ENCODE results near the gene NUDC.
A peak's percentile ranks its signal among the peaks of the same experiment; 100 is the strongest.

NUDC gene

DNA sequence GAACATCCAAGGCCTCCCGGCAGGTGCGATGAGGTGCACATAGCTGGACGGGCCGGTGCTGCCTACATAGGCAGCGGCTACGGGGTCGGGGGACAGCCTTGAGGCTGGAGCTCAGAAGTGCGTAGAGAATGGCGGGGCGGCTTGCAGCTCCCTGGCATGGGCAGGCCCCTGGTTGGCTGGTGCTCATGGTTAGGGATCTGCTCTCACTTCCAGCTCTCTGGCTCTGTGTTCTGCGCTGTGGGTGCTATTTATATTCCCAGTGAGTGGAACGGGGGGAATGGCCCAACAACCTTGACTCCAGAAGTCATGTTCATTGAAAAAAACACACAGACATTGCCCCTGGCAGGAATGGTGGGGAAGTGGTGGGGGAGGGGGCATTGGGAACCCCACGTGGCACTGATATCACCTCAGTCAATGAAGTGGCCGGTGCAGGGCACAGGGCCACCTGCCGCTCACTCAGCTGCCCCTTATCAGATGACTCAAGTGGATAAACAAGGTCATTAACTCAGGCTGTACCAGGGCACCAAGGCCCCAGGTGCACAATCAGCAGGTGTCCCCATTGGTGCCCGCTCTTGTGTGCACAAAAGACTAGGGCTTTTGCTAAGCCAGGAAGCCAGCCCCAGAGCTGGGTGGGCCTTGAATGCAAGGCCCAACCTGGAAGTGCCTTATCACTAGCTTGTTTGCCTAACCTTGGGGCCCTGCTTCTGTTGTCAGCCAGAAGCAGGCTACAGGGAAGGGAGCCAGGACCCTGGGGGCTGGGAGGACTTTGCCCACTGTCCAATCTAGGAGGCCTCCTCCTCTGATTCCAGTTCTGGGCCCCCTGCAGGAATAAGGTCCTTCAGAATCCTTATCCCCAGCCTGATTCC lies 7.6 kb upstream of the NUDC start, which contains the start of gene NR0B2:
Gene NR0B2, minus strand, starts transcription at position 222 of the 866 bp plus-strand sequence. Its CDS starts 35 bp downstream, at position 187.
- Mint-ChIP-seq H3K27ac (no peak within 1 kb of the TSS), H3K9me3 (no peaks in the 10 kb centered on the region), H3K36me3 (ENCODE audit: low read depth) (no peaks in the 10 kb centered on the region), H3K4me1 (no peaks in the 10 kb centered on the region), H3K4me3 (no peak within 1 kb of the TSS), H3K27me3 (ENCODE audit: low read depth, poor library complexity) (peaks cover 46% of the 10 kb centered on the region)
- TF ChIP-seq, protein P1, sequence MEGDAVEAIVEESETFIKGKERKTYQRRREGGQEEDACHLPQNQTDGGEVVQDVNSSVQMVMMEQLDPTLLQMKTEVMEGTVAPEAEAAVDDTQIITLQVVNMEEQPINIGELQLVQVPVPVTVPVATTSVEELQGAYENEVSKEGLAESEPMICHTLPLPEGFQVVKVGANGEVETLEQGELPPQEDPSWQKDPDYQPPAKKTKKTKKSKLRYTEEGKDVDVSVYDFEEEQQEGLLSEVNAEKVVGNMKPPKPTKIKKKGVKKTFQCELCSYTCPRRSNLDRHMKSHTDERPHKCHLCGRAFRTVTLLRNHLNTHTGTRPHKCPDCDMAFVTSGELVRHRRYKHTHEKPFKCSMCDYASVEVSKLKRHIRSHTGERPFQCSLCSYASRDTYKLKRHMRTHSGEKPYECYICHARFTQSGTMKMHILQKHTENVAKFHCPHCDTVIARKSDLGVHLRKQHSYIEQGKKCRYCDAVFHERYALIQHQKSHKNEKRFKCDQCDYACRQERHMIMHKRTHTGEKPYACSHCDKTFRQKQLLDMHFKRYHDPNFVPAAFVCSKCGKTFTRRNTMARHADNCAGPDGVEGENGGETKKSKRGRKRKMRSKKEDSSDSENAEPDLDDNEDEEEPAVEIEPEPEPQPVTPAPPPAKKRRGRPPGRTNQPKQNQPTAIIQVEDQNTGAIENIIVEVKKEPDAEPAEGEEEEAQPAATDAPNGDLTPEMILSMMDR (IDR thresholded peaks at IDR 0.05) = no peak
- DNase-seq = no peak

DNA sequence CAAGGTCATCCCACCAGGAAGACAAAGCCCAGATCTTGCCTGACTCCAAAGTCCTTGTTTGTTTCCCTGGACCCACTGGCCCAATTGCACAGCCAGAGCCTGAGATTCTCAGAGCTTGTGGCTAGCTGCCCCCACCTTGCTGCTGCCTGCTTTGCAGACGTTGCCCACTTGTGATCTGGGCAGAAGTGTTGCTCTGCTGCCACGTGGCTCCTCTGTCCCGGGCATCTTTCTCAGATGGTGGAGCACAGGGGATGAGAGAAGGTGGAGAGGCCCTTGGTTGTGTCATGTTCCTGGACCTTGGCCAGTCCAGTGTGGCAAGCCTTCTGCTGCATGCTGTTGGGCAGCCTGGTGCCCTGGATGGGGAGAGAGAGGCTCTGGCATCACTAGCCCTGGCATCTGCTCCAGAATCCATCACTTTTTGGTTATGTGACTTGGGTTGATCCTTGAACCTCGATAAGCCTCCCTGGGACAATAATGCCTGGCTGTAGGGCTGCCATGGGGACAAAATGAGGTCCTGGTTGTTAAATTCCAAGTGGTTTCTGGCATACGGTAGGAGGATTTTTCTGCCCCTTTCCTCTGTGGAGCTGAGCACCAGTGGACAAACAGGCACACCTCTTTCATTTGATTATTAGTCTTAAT lies 6.2 kb upstream of the NUDC start:
- no peaks in the 10 kb centered on the region for H3K36me3 Mint-ChIP-seq (ENCODE audit: low read depth)
- H3K9me3 Mint-ChIP-seq = no peaks in the 10 kb centered on the region
- TF ChIP-seq, protein P1 (IDR thresholded peaks at IDR 0.05) = no peak
- DNase-seq = no peak
- peaks cover 37% of the 10 kb centered on the region for H3K27me3 Mint-ChIP-seq (ENCODE audit: low read depth, poor library complexity)
- H3K4me3 Mint-ChIP-seq = no peak overlapping the region
- H3K27ac Mint-ChIP-seq = peak overlapping the region; percentile 51
- peaks cover 2% of the 10 kb centered on the region for H3K4me1 Mint-ChIP-seq

DNA sequence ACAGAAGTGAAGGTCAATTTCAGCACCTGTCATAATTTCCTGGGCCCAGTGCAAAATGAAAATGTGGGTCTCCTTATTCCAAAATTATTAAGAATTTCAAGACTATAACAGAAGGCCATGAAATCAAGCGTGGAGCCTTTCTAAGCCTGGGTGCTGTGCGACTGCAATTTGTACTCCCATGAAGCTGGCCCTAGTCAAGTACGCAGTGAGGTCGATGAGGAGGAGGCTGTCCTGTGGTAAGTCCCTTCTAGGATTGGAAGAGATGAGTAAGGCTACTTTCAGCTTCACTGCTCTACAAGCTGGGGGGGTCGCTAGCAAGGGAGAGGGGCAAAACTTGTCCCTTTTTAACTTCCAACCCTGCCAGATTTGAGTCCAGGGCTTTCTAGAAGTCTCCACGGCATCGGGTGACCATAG lies 410 bp upstream of the NUDC start:
- TF ChIP-seq, protein P1 (IDR thresholded peaks at IDR 0.05) = no peak
- no peak for DNase-seq
- peaks cover 26% of the 10 kb centered on the region for H3K36me3 Mint-ChIP-seq (ENCODE audit: low read depth)
- no peaks in the 10 kb centered on the region for H3K9me3 Mint-ChIP-seq
- peaks cover 15% of the 10 kb centered on the region for H3K27me3 Mint-ChIP-seq (ENCODE audit: low read depth, poor library complexity)
- H3K4me1 Mint-ChIP-seq = peaks cover 30% of the 10 kb centered on the region
- peak overlapping the region; percentile 92 for H3K4me3 Mint-ChIP-seq
- H3K27ac Mint-ChIP-seq = peak overlapping the region; percentile 81

DNA sequence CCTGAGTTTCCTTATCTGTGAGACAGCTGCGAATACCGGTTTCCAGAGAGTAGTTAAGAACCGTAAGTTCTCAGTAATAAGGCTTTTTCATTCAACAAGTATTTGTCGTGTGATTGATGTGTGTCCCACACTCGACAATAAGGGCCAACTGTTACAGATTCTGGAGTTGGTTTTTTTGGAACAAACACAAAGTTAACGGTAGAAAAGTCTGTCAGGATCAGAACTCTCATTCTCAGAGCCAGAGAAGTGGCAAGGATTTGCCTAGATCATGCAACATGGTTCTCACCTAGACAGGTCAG lies 837 bp downstream of the NUDC start:
- Mint-ChIP-seq H3K27ac (no peak overlapping the region), H3K9me3 (no peaks in the 10 kb centered on the region), H3K27me3 (ENCODE audit: low read depth, poor library complexity) (peaks cover 4% of the 10 kb centered on the region), H3K4me3 (peak overlapping the region; percentile 92), H3K36me3 (ENCODE audit: low read depth) (peaks cover 38% of the 10 kb centered on the region), H3K4me1 (peaks cover 30% of the 10 kb centered on the region)
- DNase-seq = no peak
- TF ChIP-seq, protein P1 (IDR thresholded peaks at IDR 0.05) = no peak

DNA sequence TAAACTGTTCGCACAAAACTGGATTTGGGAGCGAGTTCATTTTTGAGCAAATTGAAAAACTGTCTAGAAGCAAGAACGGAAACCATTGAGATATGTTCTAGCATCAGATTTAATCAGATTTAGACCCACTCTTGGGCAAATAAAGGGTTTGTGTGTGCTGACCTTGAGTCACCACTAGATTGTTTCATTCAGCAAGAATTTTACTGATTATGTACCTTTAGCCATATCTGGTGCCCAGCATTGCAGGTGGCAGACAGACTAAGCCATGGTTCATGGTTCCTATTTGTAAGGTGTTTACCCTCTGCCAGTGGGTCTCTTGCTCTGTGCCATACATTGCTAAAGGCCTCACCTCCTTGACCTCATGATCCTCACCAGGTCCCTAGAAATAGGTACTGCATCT lies 1.4 kb downstream of the NUDC start:
- H3K4me1 Mint-ChIP-seq = peaks cover 30% of the 10 kb centered on the region

More for the DNA sequence above, 1.4 kb downstream of the NUDC start:
- H3K9me3 Mint-ChIP-seq = no peaks in the 10 kb centered on the region
- H3K27me3 Mint-ChIP-seq (ENCODE audit: low read depth, poor library complexity) = peaks cover 4% of the 10 kb centered on the region
- peaks cover 43% of the 10 kb centered on the region for H3K36me3 Mint-ChIP-seq (ENCODE audit: low read depth)
- TF ChIP-seq, protein P1 (IDR thresholded peaks at IDR 0.05) = no peak
- no peak for DNase-seq
- no peak overlapping the region for H3K27ac Mint-ChIP-seq
- peak overlapping the region; percentile 92 for H3K4me3 Mint-ChIP-seq
